ENCODE results near the gene NRDE2.

DNA sequence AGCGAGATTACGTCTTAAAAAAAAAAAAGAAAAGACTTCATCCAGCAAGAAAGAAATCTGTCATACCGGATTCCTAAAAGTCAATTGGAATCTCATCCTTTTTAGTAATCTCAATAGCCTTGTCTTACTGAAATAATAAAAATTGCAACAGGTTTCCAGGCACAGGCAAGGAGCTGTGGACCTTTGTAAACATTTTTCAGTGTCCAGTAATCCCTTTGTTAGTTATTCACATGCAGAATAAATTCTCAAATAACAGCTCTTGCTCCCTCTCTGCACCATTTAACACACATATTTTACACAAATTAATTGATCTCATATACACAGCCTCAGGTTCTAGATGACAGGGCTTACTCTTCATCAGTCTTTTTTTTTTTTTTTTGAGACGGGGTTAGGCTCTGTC lies 43.1 kb upstream of the NRDE2 start:
- no peak for TF ChIP-seq EGR1 (IDR thresholded peaks at IDR 0.05)
- TF ChIP-seq, protein P1, sequence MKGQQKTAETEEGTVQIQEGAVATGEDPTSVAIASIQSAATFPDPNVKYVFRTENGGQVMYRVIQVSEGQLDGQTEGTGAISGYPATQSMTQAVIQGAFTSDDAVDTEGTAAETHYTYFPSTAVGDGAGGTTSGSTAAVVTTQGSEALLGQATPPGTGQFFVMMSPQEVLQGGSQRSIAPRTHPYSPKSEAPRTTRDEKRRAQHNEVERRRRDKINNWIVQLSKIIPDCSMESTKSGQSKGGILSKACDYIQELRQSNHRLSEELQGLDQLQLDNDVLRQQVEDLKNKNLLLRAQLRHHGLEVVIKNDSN (IDR thresholded peaks at IDR 0.05): no peak
- no peak for TF ChIP-seq EP300 (IDR thresholded peaks at IDR 0.05; ENCODE audit: borderline replicate concordance)
- no peak for TF ChIP-seq NFIC (IDR thresholded peaks at IDR 0.05)
- no peak for TF ChIP-seq RAD21 (IDR thresholded peaks at IDR 0.05; ENCODE audit: low read depth)
- no peak for TF ChIP-seq MAX (IDR thresholded peaks at IDR 0.05)
- TF ChIP-seq CREB1 (IDR thresholded peaks at IDR 0.05; ENCODE audit: low read depth): no peak
- TF ChIP-seq TAF1 (IDR thresholded peaks at IDR 0.05; ENCODE audit: low read depth): no peak
- TF ChIP-seq FOXM1 (IDR thresholded peaks at IDR 0.05; ENCODE audit: borderline replicate concordance, low read depth): no peak
